Astrocyte (in vitro differentiated cells and primary cell): ENCODE data around the gene ENPP3. TPM values are rescaled to one million over a fixed set of nuclear protein-coding genes. Genes with fewer than 3 reads are reported as not detected.
"Not testable (repeated sequence)": the region's sequence is repeated elsewhere in the genome, so short reads cannot be mapped to it uniquely, and the experiment has no call there.

Experiments
- DNase-seq: peaks from one replicate; pipeline ENCODE4 v3.0.0-alpha.2; 2010; ENCODE audit warnings: low read depth
- FAIRE-seq: peaks from 2 replicates; lab custom pipeline; 2011; peaks lifted over from hg19 to GRCh38; lab: Jason Lieb, UNC
- H2AFZ ChIP-seq: 2 replicates; pipeline ENCODE4 v1.6.0; 2012; ENCODE audit warnings: low read depth, low read length, inconsistent platforms
- H3K27ac ChIP-seq: 2 replicates; pipeline ENCODE4 v1.5.1; 2011; ENCODE audit warnings: low read depth, low read length, inconsistent platforms
- H3K27me3 ChIP-seq: 2 replicates; pipeline ENCODE4 v1.6.0; 2011; ENCODE audit warnings: low read length, inconsistent platforms; ENCODE audit not compliant: insufficient read depth
- H3K36me3 ChIP-seq: 2 replicates; pipeline ENCODE4 v1.5.1; 2011; ENCODE audit warnings: low read length, inconsistent platforms; ENCODE audit not compliant: insufficient read depth
- H3K4me1 ChIP-seq: 2 replicates; pipeline ENCODE4 v1.5.1; 2011; ENCODE audit warnings: low read length, inconsistent platforms; ENCODE audit not compliant: insufficient read depth
- H3K4me2 ChIP-seq: 2 replicates; pipeline ENCODE4 v1.6.0; 2012; ENCODE audit warnings: low read length, inconsistent platforms
- H3K4me3 ChIP-seq: 2 replicates; pipeline ENCODE4 v1.5.1; 2011; ENCODE audit warnings: low read depth, mild to moderate bottlenecking, low read length, inconsistent platforms; ENCODE audit not compliant: insufficient read depth
- H3K79me2 ChIP-seq: 2 replicates; pipeline ENCODE4 v1.6.0; 2012; ENCODE audit warnings: mild to moderate bottlenecking, low read length, inconsistent platforms; ENCODE audit not compliant: insufficient read depth
- H3K9ac ChIP-seq: 2 replicates; pipeline ENCODE4 v1.6.0; 2012; ENCODE audit warnings: mild to moderate bottlenecking, low read length, inconsistent platforms
- H3K9me3 ChIP-seq: 2 replicates; pipeline ENCODE4 v1.5.1; 2012; ENCODE audit warnings: low read depth, mild to moderate bottlenecking, low read length, inconsistent platforms; ENCODE audit not compliant: insufficient read depth
- H4K20me1 ChIP-seq: 2 replicates; pipeline ENCODE4 v1.6.0; 2012; ENCODE audit warnings: low read length, inconsistent platforms; ENCODE audit not compliant: insufficient read depth
- H3K27ac Mint-ChIP-seq: one replicate; pipeline ENCODE4 v1.8.0; 2021; ENCODE audit warnings: mild to moderate bottlenecking, mixed read lengths; ENCODE audit not compliant: unreplicated experiment
- H3K27me3 Mint-ChIP-seq: one replicate; pipeline ENCODE4 v1.8.0; 2021; ENCODE audit warnings: low read depth, mixed read lengths; ENCODE audit not compliant: unreplicated experiment
- H3K36me3 Mint-ChIP-seq: one replicate; pipeline ENCODE4 v1.8.0; 2021; ENCODE audit warnings: low read depth, mixed read lengths; ENCODE audit not compliant: unreplicated experiment
- H3K4me1 Mint-ChIP-seq: one replicate; pipeline ENCODE4 v1.8.0; 2021; ENCODE audit warnings: low read depth, mixed read lengths; ENCODE audit not compliant: unreplicated experiment
- H3K4me3 Mint-ChIP-seq: one replicate; pipeline ENCODE4 v1.8.0; 2021; ENCODE audit warnings: mild to moderate bottlenecking, moderate library complexity, mixed read lengths; ENCODE audit not compliant: unreplicated experiment
- H3K9me3 Mint-ChIP-seq: one replicate; pipeline ENCODE4 v1.8.0; 2021; ENCODE audit warnings: mild to moderate bottlenecking, mixed read lengths; ENCODE audit not compliant: unreplicated experiment
- EZH2 ChIP-seq: IDR thresholded peaks from 2 replicates; pipeline ENCODE4 v1.6.1; 2012; ENCODE audit warnings: mild to moderate bottlenecking, low read length, inconsistent platforms; ENCODE audit not compliant: insufficient read depth
- total RNA-seq: library from RNA; stranded (reverse); gene quantifications from 2 replicates; pipeline ENCODE4 v1.2.1, GENCODE V29; 2021
- TF ChIP-seq, protein P1 (sequence below): IDR thresholded peaks from 2 replicates; pipeline ENCODE4 v1.5.1; 2011; ENCODE audit warnings: low read depth, mild to moderate bottlenecking, inconsistent platforms, low read length, moderate library complexity; ENCODE audit not compliant: insufficient read depth

The ENPP3 gene
- total RNA-seq, 1 donor from 2014 or later = not detected

DNA sequence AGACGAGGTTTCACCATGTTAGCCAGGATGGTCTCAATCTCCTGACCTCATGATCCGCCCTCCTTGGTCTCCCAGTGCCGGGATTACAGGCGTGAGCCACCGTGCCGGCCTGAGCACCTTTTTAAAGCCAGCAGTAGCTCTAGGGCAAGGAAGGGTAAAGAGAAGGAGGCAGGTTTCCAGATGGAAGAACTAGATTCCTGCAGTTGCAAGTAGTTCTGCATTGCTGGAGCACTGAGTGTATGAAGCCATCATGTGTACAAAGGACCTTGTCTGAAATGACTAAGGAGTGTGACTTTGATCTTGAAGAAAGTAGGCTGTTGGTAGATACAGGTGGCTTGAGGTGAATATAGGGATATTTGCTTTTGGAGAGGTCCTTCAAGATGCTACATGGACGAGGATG lies 59.9 kb downstream of the ENPP3 start:
- Histone ChIP-seq H4K20me1 (no peaks in the 10 kb centered on the region), H3K4me2 (no peak overlapping the region), H3K4me3 (no peak overlapping the region), H3K9me3 (no peaks in the 10 kb centered on the region), H3K27ac (no peak overlapping the region), H2AFZ (no peak overlapping the region), H3K9ac (no peak overlapping the region), H3K79me2 (no peaks in the 10 kb centered on the region), H3K4me1 (no peaks in the 10 kb centered on the region), H3K27me3 (no peaks in the 10 kb centered on the region), H3K36me3 (no peaks in the 10 kb centered on the region)
- peaks cover 2% of the 10 kb centered on the region for H3K27me3 Mint-ChIP-seq
- no peaks in the 10 kb centered on the region for H3K36me3 Mint-ChIP-seq
- H3K4me3 Mint-ChIP-seq = no peak overlapping the region
- FAIRE-seq (no peak), DNase-seq (no peak)
- TF ChIP-seq EZH2 = no peak
- TF ChIP-seq, protein P1, sequence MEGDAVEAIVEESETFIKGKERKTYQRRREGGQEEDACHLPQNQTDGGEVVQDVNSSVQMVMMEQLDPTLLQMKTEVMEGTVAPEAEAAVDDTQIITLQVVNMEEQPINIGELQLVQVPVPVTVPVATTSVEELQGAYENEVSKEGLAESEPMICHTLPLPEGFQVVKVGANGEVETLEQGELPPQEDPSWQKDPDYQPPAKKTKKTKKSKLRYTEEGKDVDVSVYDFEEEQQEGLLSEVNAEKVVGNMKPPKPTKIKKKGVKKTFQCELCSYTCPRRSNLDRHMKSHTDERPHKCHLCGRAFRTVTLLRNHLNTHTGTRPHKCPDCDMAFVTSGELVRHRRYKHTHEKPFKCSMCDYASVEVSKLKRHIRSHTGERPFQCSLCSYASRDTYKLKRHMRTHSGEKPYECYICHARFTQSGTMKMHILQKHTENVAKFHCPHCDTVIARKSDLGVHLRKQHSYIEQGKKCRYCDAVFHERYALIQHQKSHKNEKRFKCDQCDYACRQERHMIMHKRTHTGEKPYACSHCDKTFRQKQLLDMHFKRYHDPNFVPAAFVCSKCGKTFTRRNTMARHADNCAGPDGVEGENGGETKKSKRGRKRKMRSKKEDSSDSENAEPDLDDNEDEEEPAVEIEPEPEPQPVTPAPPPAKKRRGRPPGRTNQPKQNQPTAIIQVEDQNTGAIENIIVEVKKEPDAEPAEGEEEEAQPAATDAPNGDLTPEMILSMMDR = no peak
- H3K4me1 Mint-ChIP-seq = no peaks in the 10 kb centered on the region
- no peak overlapping the region for H3K27ac Mint-ChIP-seq
- no peaks in the 10 kb centered on the region for H3K9me3 Mint-ChIP-seq

DNA sequence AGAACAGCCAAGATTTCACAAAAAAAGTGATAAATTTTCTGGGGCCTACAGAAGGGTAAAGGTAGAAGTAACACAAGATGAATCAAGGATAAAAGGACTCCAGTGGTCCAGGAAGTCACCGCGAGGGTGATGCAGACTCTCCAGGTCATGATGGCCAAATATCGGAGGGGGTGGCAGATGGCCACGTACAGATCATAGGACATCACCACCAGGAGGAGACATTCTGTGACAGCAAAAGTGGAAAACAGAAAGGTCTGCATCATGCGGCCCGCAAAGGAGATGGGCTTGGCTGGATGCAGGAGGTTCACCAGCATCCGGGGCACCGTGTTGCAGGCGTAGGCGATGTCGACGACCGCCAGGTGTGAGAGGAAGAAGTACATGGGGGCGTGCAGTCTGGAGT lies 63.7 kb downstream of the ENPP3 start:
- H3K27me3 ChIP-seq, H3K27ac ChIP-seq, H3K27ac Mint-ChIP-seq, H3K4me3 Mint-ChIP-seq, H3K4me2 ChIP-seq, H3K9me3 ChIP-seq, H3K36me3 ChIP-seq, H3K27me3 Mint-ChIP-seq, H3K9me3 Mint-ChIP-seq, H3K36me3 Mint-ChIP-seq, H2AFZ ChIP-seq, FAIRE-seq, H3K79me2 ChIP-seq, H3K4me1 ChIP-seq, H3K4me1 Mint-ChIP-seq, H3K9ac ChIP-seq, DNase-seq, H3K4me3 ChIP-seq, H4K20me1 ChIP-seq: not testable (repeated sequence)

DNA sequence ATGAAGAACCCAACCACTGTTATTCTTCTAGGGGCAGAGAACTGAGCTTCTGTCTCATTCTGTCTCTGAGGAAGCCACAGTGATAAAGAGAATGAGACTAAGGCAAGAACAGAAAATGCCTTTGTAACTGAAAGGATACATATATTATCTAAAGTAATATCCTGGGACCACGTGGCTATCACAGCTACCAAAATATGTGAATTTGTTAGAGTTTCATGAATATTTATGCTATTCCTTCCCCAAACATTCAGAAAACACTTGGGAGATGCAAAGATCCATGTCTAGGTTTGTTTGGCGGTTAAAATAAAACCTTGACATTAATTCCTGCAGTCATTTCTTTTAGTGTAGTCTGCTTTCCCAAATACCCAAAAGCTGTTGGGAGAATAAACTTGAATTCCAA lies 66.8 kb downstream of the ENPP3 start:
- not testable (repeated sequence) for H3K9me3 ChIP-seq, H3K27me3 Mint-ChIP-seq, H3K9ac ChIP-seq, H3K4me1 Mint-ChIP-seq, H3K4me1 ChIP-seq, FAIRE-seq, H3K36me3 ChIP-seq, H3K27me3 ChIP-seq, H3K4me3 ChIP-seq, H3K4me3 Mint-ChIP-seq, H3K36me3 Mint-ChIP-seq, H3K4me2 ChIP-seq, H2AFZ ChIP-seq, H3K27ac ChIP-seq, DNase-seq, H3K27ac Mint-ChIP-seq, H3K9me3 Mint-ChIP-seq, H4K20me1 ChIP-seq, H3K79me2 ChIP-seq

DNA sequence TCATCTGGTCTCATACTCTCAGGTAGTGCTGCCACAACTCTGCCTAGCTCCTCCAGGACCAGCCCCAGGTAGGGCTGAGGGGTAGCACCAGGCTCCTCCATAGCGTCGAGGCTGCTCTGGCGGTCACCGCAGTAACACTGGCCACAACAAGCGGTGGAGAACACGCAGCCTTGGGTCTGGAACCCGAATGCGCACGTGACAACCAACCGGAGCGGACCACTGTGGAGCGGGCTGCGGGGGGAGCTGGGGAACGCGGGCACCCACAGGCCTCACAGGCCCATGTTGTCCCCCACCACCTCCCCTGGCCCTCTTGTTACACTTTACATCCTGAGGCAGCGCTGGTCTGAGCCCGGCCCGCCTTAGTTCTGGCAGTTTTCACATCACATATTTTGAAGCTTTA lies 73.8 kb downstream of the ENPP3 start, which contains the start of gene CTAGE9:
CTAGE9 (minus strand) TSS at position 101 of the 400 bp plus-strand sequence; CDS start at position 101, 0 bp downstream.
- not testable (repeated sequence) for H3K4me1 ChIP-seq, H3K36me3 ChIP-seq, H3K79me2 ChIP-seq, H2AFZ ChIP-seq, FAIRE-seq, H3K9me3 Mint-ChIP-seq, H3K4me1 Mint-ChIP-seq, H3K27me3 ChIP-seq, H3K4me2 ChIP-seq, H3K4me3 Mint-ChIP-seq, H3K27ac ChIP-seq, H3K27ac Mint-ChIP-seq, H3K27me3 Mint-ChIP-seq, H3K9me3 ChIP-seq, DNase-seq, H3K4me3 ChIP-seq, H4K20me1 ChIP-seq, H3K9ac ChIP-seq, H3K36me3 Mint-ChIP-seq

DNA sequence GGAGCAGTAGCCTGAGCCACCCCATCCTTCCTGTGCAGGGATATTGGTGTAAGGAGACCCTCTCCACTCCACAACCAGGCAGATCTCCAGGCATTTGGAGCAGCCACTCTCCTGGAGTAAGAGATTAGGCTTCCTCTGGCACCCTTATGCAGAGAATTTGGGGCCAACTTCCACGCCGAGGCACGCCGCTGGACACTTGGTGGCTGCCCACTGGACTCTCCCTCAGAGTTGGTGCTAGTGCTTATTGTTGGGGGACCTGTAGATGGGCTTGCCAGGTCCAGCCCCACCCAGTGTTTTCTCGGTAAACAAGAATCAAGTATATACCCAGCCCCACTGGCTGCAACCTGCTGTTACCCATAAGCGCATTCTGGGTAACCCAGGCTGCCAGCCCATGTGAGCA lies 78.5 kb downstream of the ENPP3 start:
- H3K27ac Mint-ChIP-seq, H3K36me3 Mint-ChIP-seq, H3K36me3 ChIP-seq: not testable (repeated sequence)

More for the DNA sequence above, 78.5 kb downstream of the ENPP3 start:
- not testable (repeated sequence) for H3K9ac ChIP-seq, H3K9me3 Mint-ChIP-seq, H3K4me1 ChIP-seq, H3K4me3 Mint-ChIP-seq, H2AFZ ChIP-seq, H3K9me3 ChIP-seq, H3K4me3 ChIP-seq, H4K20me1 ChIP-seq, H3K27me3 Mint-ChIP-seq, FAIRE-seq, H3K4me2 ChIP-seq, H3K27ac ChIP-seq, H3K4me1 Mint-ChIP-seq, DNase-seq, H3K27me3 ChIP-seq, H3K79me2 ChIP-seq
